PFSK-1 (cell line): ENCODE measurements around the gene PTAR1.

Source experiments
- FOXP2 ChIP-seq: optimal IDR thresholded peaks from 2 replicates; pipeline ENCODE3; 2011; ENCODE audit warnings: borderline replicate concordance, control low read depth, inconsistent platforms; ENCODE audit not compliant: insufficient read depth; ENCODE audit errors: extremely low read length, extremely low read depth
- POLR2AphosphoS5 ChIP-seq: IDR thresholded peaks from 2 replicates; pipeline ENCODE4 v1.6.1; 2012; ENCODE audit warnings: low read depth, mild to moderate bottlenecking, control low read depth, low read length, moderate library complexity
- REST ChIP-seq, 2 experiments: IDR thresholded peaks; 2 replicates each; pipeline versions ENCODE4 v1.6.1 to v1.8.0; 2011 to 2012; ENCODE audit warnings: low read depth in 2 of 2, low read length in 2 of 2, control low read depth in 1 of 2, inconsistent platforms in 1 of 2, mild to moderate bottlenecking in 1 of 2, moderate library complexity in 1 of 2; ENCODE audit not compliant: insufficient read depth in 1 of 2
- SIN3A ChIP-seq: IDR thresholded peaks from 2 replicates; pipeline ENCODE4 v1.6.1; 2012; ENCODE audit warnings: mild to moderate bottlenecking, low read length, moderate library complexity, borderline replicate concordance; ENCODE audit not compliant: insufficient read depth
- TAF1 ChIP-seq: IDR thresholded peaks from 2 replicates; pipeline ENCODE4 v1.6.1; 2012; ENCODE audit warnings: low read length, control low read depth, borderline replicate concordance; ENCODE audit not compliant: insufficient read depth

Gene PTAR1

GRCh38 chr9:69748304-69748703, 11.5 kb downstream of the PTAR1 start:
- TF ChIP-seq POLR2AphosphoS5: no peak
- no peak for TF ChIP-seq FOXP2

GRCh38 chr9:69746859-69747560, 12.8 kb downstream of the PTAR1 start:
- TF ChIP-seq SIN3A (no peak), REST (IDR thresholded peaks at IDR 0.05; ENCODE audit: insufficient read depth in 1 of 2, low read depth in 2 of 2, low read length in 2 of 2) (no peak), POLR2AphosphoS5 (no peak), FOXP2 (no peak), TAF1 (no peak)

GRCh38 chr9:69745716-69746437, 13.9 kb downstream of the PTAR1 start:
- no peak for TF ChIP-seq SIN3A
- TF ChIP-seq FOXP2: no peak
- TF ChIP-seq REST (IDR thresholded peaks at IDR 0.05; ENCODE audit: insufficient read depth in 1 of 2, low read depth in 2 of 2, low read length in 2 of 2): no peak
- TF ChIP-seq TAF1: no peak
- TF ChIP-seq POLR2AphosphoS5: no peak

GRCh38 chr9:69744688-69745380, 15.0 kb downstream of the PTAR1 start:
- TF ChIP-seq POLR2AphosphoS5 (no peak), FOXP2 (no peak), SIN3A (no peak), REST (IDR thresholded peaks at IDR 0.05; ENCODE audit: insufficient read depth in 1 of 2, low read depth in 2 of 2, low read length in 2 of 2) (no peak), TAF1 (no peak)

GRCh38 chr9:69743930-69744329, 15.9 kb downstream of the PTAR1 start:
- TF ChIP-seq POLR2AphosphoS5 (no peak), TAF1 (no peak), FOXP2 (no peak), REST (IDR thresholded peaks at IDR 0.05; ENCODE audit: insufficient read depth in 1 of 2, low read depth in 2 of 2, low read length in 2 of 2) (no peak), SIN3A (no peak)
